NCI-H2196 treated with DMSO at 0.1 percent for 48 hours (cell line): ENCODE data around the gene ANO10.
"Not testable (repeated sequence)": the region's sequence is repeated elsewhere in the genome, so short reads cannot be mapped to it uniquely, and the experiment has no call there.

Experiments
- DNase-seq: peaks from one replicate; lab custom pipeline; 2025; ENCODE audit not compliant: unreplicated experiment; lab: John Stamatoyannopoulos, UW

The ANO10 gene

GRCh38 chr3:43523454-43524053, 98.3 kb downstream of the ANO10 start:
- DNase-seq: no peak

GRCh38 chr3:43522727-43523362, 99.0 kb downstream of the ANO10 start:
- DNase-seq: no peak

- no peak for DNase-seq
Observed at GRCh38 chr3:43521941-43522340, 99.9 kb downstream of the ANO10 start.

GRCh38 chr3:43518515-43518914, 103.3 kb downstream of the ANO10 start:
- not testable (repeated sequence) for DNase-seq

GRCh38 chr3:43515970-43516635, 105.7 kb downstream of the ANO10 start:
- no peak for DNase-seq

- DNase-seq: no peak
Observed at GRCh38 chr3:43515208-43515917, 106.4 kb downstream of the ANO10 start.

- no peak for DNase-seq
Observed at GRCh38 chr3:43512754-43513404, 108.9 kb downstream of the ANO10 start.

GRCh38 chr3:43506644-43507043, 115.2 kb downstream of the ANO10 start:
- DNase-seq: no peak

- DNase-seq: no peak
Observed at GRCh38 chr3:43505351-43505750, 116.5 kb downstream of the ANO10 start.

- DNase-seq: no peak
Observed at GRCh38 chr3:43503067-43503728, 118.6 kb downstream of the ANO10 start.

GRCh38 chr3:43499256-43499655, 122.6 kb downstream of the ANO10 start:
- DNase-seq: no peak

- DNase-seq: no peak
Observed at GRCh38 chr3:43497905-43498365, 123.9 kb downstream of the ANO10 start.

- no peak for DNase-seq
Observed at GRCh38 chr3:43497422-43497821, 124.4 kb downstream of the ANO10 start.

GRCh38 chr3:43496740-43497375, 125.0 kb downstream of the ANO10 start:
- DNase-seq: no peak

- DNase-seq: not testable (repeated sequence)
Observed at GRCh38 chr3:43492932-43493331, 128.9 kb downstream of the ANO10 start.

- not testable (repeated sequence) for DNase-seq
Observed at GRCh38 chr3:43491807-43492206, 130.0 kb downstream of the ANO10 start.

GRCh38 chr3:43490640-43491185, 131.1 kb downstream of the ANO10 start:
- no peak for DNase-seq

GRCh38 chr3:43489930-43490329, 131.9 kb downstream of the ANO10 start:
- DNase-seq: no peak

GRCh38 chr3:43485931-43486330, 135.9 kb downstream of the ANO10 start:
- no peak for DNase-seq
